ENCODE measurements around the gene TASOR2. TPM values are rescaled to one million over a fixed set of nuclear protein-coding genes. Genes with fewer than 3 reads are reported as not detected.

The TASOR2 gene
- total RNA-seq, 1 donor: 97.4 TPM

DNA sequence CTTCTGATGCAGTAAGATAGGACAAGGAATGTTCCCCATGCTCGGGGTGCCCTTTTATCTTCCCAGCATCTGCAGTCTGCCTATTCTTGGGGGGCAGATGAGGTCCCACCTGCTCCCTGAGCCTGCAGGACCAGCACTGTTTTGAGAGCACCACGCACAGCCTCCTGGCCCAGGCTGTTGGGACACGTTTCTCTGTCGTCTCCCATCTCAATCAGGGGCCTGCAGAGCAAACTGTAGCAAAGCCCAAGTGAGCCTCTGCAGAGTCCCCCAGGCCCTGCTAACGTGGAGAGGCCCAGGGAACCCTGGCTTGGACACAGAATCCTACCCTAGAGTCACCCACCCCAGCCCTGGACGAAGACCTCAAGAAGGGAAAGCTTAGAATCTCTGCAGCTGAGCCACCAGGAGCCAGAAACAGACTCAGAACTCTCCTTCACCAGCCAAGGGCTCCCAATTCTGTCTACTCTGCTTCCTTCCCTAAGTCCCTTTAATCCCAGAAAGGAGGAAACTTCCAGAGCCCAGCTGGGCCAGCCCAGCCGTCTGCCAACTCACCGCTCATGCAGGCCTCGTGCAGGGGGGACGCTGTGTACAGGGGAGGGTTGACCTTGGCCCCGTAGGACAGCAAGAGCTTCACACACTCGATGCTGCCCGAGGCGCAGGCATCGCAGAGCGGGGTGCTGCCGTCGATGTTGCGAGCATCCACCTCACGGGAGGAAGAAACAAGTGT lies 33.8 kb upstream of the TASOR2 start:
- no peak overlapping the region for H2AFZ ChIP-seq (ENCODE audit: low read length)
- H3K4me3 ChIP-seq (ENCODE audit: insufficient read depth, low read length): no peak overlapping the region
- DNase-seq (ENCODE audit: insufficient read length, low spot score, missing footprints): no peak
- TF ChIP-seq, protein P1, sequence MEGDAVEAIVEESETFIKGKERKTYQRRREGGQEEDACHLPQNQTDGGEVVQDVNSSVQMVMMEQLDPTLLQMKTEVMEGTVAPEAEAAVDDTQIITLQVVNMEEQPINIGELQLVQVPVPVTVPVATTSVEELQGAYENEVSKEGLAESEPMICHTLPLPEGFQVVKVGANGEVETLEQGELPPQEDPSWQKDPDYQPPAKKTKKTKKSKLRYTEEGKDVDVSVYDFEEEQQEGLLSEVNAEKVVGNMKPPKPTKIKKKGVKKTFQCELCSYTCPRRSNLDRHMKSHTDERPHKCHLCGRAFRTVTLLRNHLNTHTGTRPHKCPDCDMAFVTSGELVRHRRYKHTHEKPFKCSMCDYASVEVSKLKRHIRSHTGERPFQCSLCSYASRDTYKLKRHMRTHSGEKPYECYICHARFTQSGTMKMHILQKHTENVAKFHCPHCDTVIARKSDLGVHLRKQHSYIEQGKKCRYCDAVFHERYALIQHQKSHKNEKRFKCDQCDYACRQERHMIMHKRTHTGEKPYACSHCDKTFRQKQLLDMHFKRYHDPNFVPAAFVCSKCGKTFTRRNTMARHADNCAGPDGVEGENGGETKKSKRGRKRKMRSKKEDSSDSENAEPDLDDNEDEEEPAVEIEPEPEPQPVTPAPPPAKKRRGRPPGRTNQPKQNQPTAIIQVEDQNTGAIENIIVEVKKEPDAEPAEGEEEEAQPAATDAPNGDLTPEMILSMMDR (IDR thresholded peaks at IDR 0.05; ENCODE audit: extremely low read depth, low read depth, low read length): no peak
- no peaks in the 10 kb centered on the region for H3K79me2 ChIP-seq (ENCODE audit: insufficient read depth, low read length)
- no peaks in the 10 kb centered on the region for H3K9me3 ChIP-seq (ENCODE audit: low read depth, low read length)
- H3K27me3 ChIP-seq (ENCODE audit: insufficient read depth, low read length): no peaks in the 10 kb centered on the region
- no peaks in the 10 kb centered on the region for H3K36me3 ChIP-seq (ENCODE audit: insufficient read depth, low read length)
- no peak overlapping the region for H3K27ac ChIP-seq (ENCODE audit: low read depth, low read length)
- peaks cover 4% of the 10 kb centered on the region for H4K20me1 ChIP-seq (ENCODE audit: insufficient read depth, low read length)
- no peak overlapping the region for H3K4me2 ChIP-seq (ENCODE audit: insufficient read depth, low read length)
- no peaks in the 10 kb centered on the region for H3K4me1 ChIP-seq (ENCODE audit: insufficient read depth, low read length)

DNA sequence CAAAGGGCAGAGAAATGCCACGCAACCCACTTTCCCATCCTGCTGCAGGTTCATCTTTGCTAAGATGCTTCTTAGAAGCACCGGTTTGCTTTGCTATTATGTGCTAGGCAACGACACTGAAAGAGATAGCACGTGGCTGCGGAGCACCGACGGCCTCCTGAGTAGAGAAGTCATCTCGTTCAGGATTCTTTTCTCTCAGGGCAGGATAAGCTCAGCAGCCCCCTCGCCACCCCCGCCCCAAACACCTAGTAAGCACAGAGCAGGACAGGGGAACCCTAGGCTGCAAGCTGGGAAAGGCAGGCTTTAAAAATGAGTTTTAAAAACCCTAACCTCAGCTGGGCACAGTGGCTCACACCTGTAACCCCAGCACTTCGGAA lies 33.3 kb upstream of the TASOR2 start:
- H3K36me3 ChIP-seq (ENCODE audit: insufficient read depth, low read length): no peaks in the 10 kb centered on the region
- H3K4me1 ChIP-seq (ENCODE audit: insufficient read depth, low read length): no peaks in the 10 kb centered on the region
- H3K4me2 ChIP-seq (ENCODE audit: insufficient read depth, low read length): no peak overlapping the region
- H3K9me3 ChIP-seq (ENCODE audit: low read depth, low read length): no peaks in the 10 kb centered on the region
- no peaks in the 10 kb centered on the region for H3K27me3 ChIP-seq (ENCODE audit: insufficient read depth, low read length)
- no peak for DNase-seq (ENCODE audit: insufficient read length, low spot score, missing footprints)
- no peak overlapping the region for H3K4me3 ChIP-seq (ENCODE audit: insufficient read depth, low read length)
- no peak overlapping the region for H2AFZ ChIP-seq (ENCODE audit: low read length)
- H4K20me1 ChIP-seq (ENCODE audit: insufficient read depth, low read length): peaks cover 4% of the 10 kb centered on the region
- H3K27ac ChIP-seq (ENCODE audit: low read depth, low read length): no peak overlapping the region
- TF ChIP-seq, protein P1 (IDR thresholded peaks at IDR 0.05; ENCODE audit: extremely low read depth, low read depth, low read length): no peak
- H3K79me2 ChIP-seq (ENCODE audit: insufficient read depth, low read length): no peaks in the 10 kb centered on the region

DNA sequence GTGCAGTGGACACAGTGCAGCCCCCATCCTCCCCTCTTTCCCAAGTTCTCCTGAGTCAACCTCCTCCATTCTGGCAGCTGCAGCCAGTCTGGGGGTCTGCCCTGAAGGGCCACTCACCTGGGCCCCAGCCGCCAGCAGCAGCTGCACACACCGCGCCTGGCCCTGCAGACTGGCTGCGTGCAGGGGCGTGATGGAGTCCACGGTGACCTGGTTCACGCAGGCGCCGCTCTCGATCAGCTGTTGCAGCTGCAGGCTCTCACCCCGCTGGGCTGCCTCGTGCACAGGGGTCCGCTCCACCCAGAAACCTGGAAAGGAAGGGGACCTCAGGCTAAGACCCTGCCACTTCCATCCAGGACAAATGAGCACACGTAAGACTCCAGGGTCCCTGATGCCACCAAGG lies 31.9 kb upstream of the TASOR2 start:
- H3K4me1 ChIP-seq (ENCODE audit: insufficient read depth, low read length): no peaks in the 10 kb centered on the region
- TF ChIP-seq, protein P1 (IDR thresholded peaks at IDR 0.05; ENCODE audit: extremely low read depth, low read depth, low read length): no peak
- H3K36me3 ChIP-seq (ENCODE audit: insufficient read depth, low read length): no peaks in the 10 kb centered on the region
- no peak overlapping the region for H3K4me2 ChIP-seq (ENCODE audit: insufficient read depth, low read length)
- no peak overlapping the region for H3K4me3 ChIP-seq (ENCODE audit: insufficient read depth, low read length)
- H4K20me1 ChIP-seq (ENCODE audit: insufficient read depth, low read length): peaks cover 4% of the 10 kb centered on the region
- no peak overlapping the region for H3K27ac ChIP-seq (ENCODE audit: low read depth, low read length)
- no peak for DNase-seq (ENCODE audit: insufficient read length, low spot score, missing footprints)
- H2AFZ ChIP-seq (ENCODE audit: low read length): no peak overlapping the region
- no peaks in the 10 kb centered on the region for H3K27me3 ChIP-seq (ENCODE audit: insufficient read depth, low read length)
- no peaks in the 10 kb centered on the region for H3K9me3 ChIP-seq (ENCODE audit: low read depth, low read length)
- H3K79me2 ChIP-seq (ENCODE audit: insufficient read depth, low read length): peaks cover 3% of the 10 kb centered on the region

DNA sequence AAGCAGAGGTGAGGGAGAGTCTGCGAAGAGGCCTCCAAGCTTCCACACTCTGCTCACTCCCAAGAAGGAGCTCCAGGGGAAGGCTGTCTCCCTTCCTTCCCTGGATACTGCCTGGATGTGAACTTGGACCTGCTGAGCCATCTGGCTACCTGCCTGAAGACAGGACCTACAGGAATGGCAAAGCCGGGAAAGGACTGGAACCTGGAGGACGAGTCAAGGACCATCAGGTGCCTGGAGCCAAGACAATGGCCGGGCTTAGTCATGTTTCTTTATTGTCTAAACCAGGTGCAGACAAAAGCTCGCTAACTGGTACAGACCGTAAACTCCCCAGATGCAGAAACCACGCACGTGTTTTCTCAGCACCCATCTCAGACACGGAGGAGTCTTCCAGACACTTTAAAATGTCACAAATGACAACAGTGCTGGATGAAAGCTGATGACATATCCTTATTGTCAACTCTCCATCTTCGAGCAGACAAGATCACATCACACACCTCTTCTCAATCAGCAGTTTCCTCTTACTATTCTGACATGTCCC lies 30.4 kb upstream of the TASOR2 start:
- no peaks in the 10 kb centered on the region for H3K9me3 ChIP-seq (ENCODE audit: low read depth, low read length)
- no peak overlapping the region for H3K4me2 ChIP-seq (ENCODE audit: insufficient read depth, low read length)
- peaks cover 8% of the 10 kb centered on the region for H3K79me2 ChIP-seq (ENCODE audit: insufficient read depth, low read length)
- DNase-seq (ENCODE audit: insufficient read length, low spot score, missing footprints): no peak
- H3K27me3 ChIP-seq (ENCODE audit: insufficient read depth, low read length): no peaks in the 10 kb centered on the region
- H3K27ac ChIP-seq (ENCODE audit: low read depth, low read length): no peak overlapping the region
- no peak overlapping the region for H3K4me3 ChIP-seq (ENCODE audit: insufficient read depth, low read length)
- H3K36me3 ChIP-seq (ENCODE audit: insufficient read depth, low read length): no peaks in the 10 kb centered on the region
- TF ChIP-seq, protein P1 (IDR thresholded peaks at IDR 0.05; ENCODE audit: extremely low read depth, low read depth, low read length): no peak
- H3K4me1 ChIP-seq (ENCODE audit: insufficient read depth, low read length): no peaks in the 10 kb centered on the region
- H2AFZ ChIP-seq (ENCODE audit: low read length): no peak overlapping the region
- H4K20me1 ChIP-seq (ENCODE audit: insufficient read depth, low read length): peaks cover 4% of the 10 kb centered on the region
